Activated T-helper 9 cell treated with anti-CD3 and anti-CD28 coated beads, Interleukin-2, amount 50 U/mL, for 16 hours (primary cell): ENCODE results near the gene YWHAQ.
"Not testable (repeated sequence)": the region's sequence is repeated elsewhere in the genome, so short reads cannot be mapped to it uniquely, and the experiment has no call there.

Source experiments
- DNase-seq: peaks from one replicate; pipeline ENCODE4 v3.0.0-alpha.2; 2020; ENCODE audit warnings: low read depth

The YWHAQ gene

GRCh38 chr2:9552219-9553178, 78.3 kb downstream of the YWHAQ start:
- no peak for DNase-seq

GRCh38 chr2:9550859-9551391, 79.9 kb downstream of the YWHAQ start:
- not testable (repeated sequence) for DNase-seq

- DNase-seq = no peak
Observed at GRCh38 chr2:9549420-9549819, 81.4 kb downstream of the YWHAQ start.

- DNase-seq = no peak
Observed at GRCh38 chr2:9548506-9548905, 82.3 kb downstream of the YWHAQ start.

- no peak for DNase-seq
Observed at GRCh38 chr2:9547262-9547991, 83.4 kb downstream of the YWHAQ start.

- DNase-seq = no peak
Observed at GRCh38 chr2:9545502-9545901, 85.3 kb downstream of the YWHAQ start.

- no peak for DNase-seq
Observed at GRCh38 chr2:9543557-9543956, 87.2 kb downstream of the YWHAQ start.

- DNase-seq = no peak
Observed at GRCh38 chr2:9539531-9539930, 91.3 kb downstream of the YWHAQ start.

- no peak for DNase-seq
Observed at GRCh38 chr2:9538000-9538507, 92.7 kb downstream of the YWHAQ start.

- DNase-seq = no peak
Observed at GRCh38 chr2:9536504-9536903, 94.3 kb downstream of the YWHAQ start.

GRCh38 chr2:9535177-9535576, 95.6 kb downstream of the YWHAQ start:
- no peak for DNase-seq
